ENCODE measurements around the gene KRTAP5-1. TPM values are rescaled to one million over a fixed set of nuclear protein-coding genes. Genes with fewer than 3 reads are reported as not detected.

KRTAP5-1 gene
- total RNA-seq, 2 experiments from 2014 or later = not detected

GRCh38 chr11:1565173-1565903 lies 19.7 kb downstream of the KRTAP5-1 start:
- TF ChIP-seq CTCF (IDR thresholded peaks at IDR 0.05) = no peak
- no peak for ATAC-seq
- Mint-ChIP-seq H3K9me3 (no peaks in the 10 kb centered on the region), H3K4me3 (no peak overlapping the region), H3K27me3 (no peaks in the 10 kb centered on the region), H3K36me3 (ENCODE audit: low read depth) (no peaks in the 10 kb centered on the region), H3K4me1 (ENCODE audit: low read depth) (peaks cover 9% of the 10 kb centered on the region), H3K27ac (no peak overlapping the region)
- intact Hi-C loops (cut with micrococcal nuclease) = no loop called here
- ChIA-PET CTCF (interaction anchor here (3.5 kb wide), 1 partner anchor 9 kb away, joined by 22 read pairs; no protein-coding TSS in a partner anchor), POLR2A (no interaction called here)
- DNase-seq = no peak

- TF ChIP-seq CTCF (IDR thresholded peaks at IDR 0.05) = no peak
- Mint-ChIP-seq H3K9me3 (no peaks in the 10 kb centered on the region), H3K36me3 (ENCODE audit: low read depth) (no peaks in the 10 kb centered on the region), H3K27me3 (no peaks in the 10 kb centered on the region), H3K4me3 (no peak overlapping the region), H3K4me1 (ENCODE audit: low read depth) (peaks cover 9% of the 10 kb centered on the region), H3K27ac (no peak overlapping the region)
- DNase-seq = no peak
- intact Hi-C loops (cut with micrococcal nuclease) = no loop called here
- ChIA-PET POLR2A (no interaction called here), CTCF (interaction anchor here (1.2 to 3.5 kb wide), 2 partner anchors 9 to 18 kb away, joined by 3 to 22 read pairs; no protein-coding TSS in a partner anchor)
- no peak for ATAC-seq
Observed at GRCh38 chr11:1564535-1565172, 20.4 kb downstream of the KRTAP5-1 start.

GRCh38 chr11:1563697-1564534 lies 21.2 kb downstream of the KRTAP5-1 start:
- no peak overlapping the region for H3K27ac Mint-ChIP-seq
- TF ChIP-seq CTCF (IDR thresholded peaks at IDR 0.05) = no peak
- H3K27me3 Mint-ChIP-seq = no peaks in the 10 kb centered on the region
- intact Hi-C loops (cut with micrococcal nuclease) = no loop called here
- ATAC-seq (no peak), DNase-seq (no peak)
- peaks cover 5% of the 10 kb centered on the region for H3K4me1 Mint-ChIP-seq (ENCODE audit: low read depth)
- ChIA-PET POLR2A (no interaction called here), CTCF (interaction anchor here (1.2 to 3.5 kb wide), 2 partner anchors 10 to 17 kb away, joined by 3 to 22 read pairs; no protein-coding TSS in a partner anchor)
- H3K36me3 Mint-ChIP-seq (ENCODE audit: low read depth) = no peaks in the 10 kb centered on the region
- no peaks in the 10 kb centered on the region for H3K9me3 Mint-ChIP-seq
- no peak overlapping the region for H3K4me3 Mint-ChIP-seq

GRCh38 chr11:1563149-1563638 lies 21.9 kb downstream of the KRTAP5-1 start:
- intact Hi-C loops (cut with micrococcal nuclease) = no loop called here
- Mint-ChIP-seq H3K27me3 (no peaks in the 10 kb centered on the region), H3K36me3 (ENCODE audit: low read depth) (no peaks in the 10 kb centered on the region), H3K4me3 (no peak overlapping the region), H3K9me3 (no peaks in the 10 kb centered on the region), H3K27ac (no peak overlapping the region), H3K4me1 (ENCODE audit: low read depth) (no peaks in the 10 kb centered on the region)
- no peak for DNase-seq
- no peak for ATAC-seq
- no peak for TF ChIP-seq CTCF (IDR thresholded peaks at IDR 0.05)
- CTCF ChIA-PET = interaction anchor here (3.5 kb wide), 1 partner anchor 11 kb away, joined by 22 read pairs; no protein-coding TSS in a partner anchor
- POLR2A ChIA-PET = no interaction called here

All from activated CD8-positive, alpha-beta T cell treated with anti-CD3 and anti-CD28 coated beads for 36 hours (primary cell).